Stimulated activated CD4-positive, alpha-beta T cell treated with anti-CD3 and anti-CD28 coated beads, Interleukin-1b, Interleukin-23, amount 100 ng/mL, for 1 hour (primary cell): ENCODE measurements around the gene MCM3AP.
"Not testable (repeated sequence)": the region's sequence is repeated elsewhere in the genome, so short reads cannot be mapped to it uniquely, and the experiment has no call there.

ENCODE experiments used
- DNase-seq, 2 donors: peaks; one replicate each; pipeline ENCODE4 v3.0.0-alpha.2; 2020; ENCODE audit warnings: low read depth in 2 of 2

The MCM3AP gene

DNA sequence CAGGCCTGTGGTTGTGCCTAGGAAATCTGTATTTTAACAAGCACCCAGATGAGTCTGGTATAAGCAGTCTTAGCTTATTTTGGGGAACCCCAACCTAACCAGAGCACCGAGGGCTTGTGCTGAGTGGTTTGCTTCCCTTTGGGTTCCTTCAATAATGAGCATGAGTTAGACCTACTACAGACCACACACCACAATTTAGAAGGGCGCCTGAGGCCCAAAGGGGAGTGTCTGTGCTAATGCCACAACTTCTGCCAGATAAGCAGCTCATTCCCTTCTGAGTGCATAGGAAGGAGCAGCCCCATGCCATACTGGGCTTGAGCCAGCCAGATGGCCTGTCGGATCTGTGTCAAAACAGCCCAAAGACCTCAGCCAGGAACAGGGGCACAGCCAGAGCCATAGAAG lies 41.5 kb downstream of the MCM3AP start:
- DNase-seq, result no peak

GRCh38 chr21:46243325-46243724 lies 42.1 kb downstream of the MCM3AP start:
- no peak for DNase-seq

DNA sequence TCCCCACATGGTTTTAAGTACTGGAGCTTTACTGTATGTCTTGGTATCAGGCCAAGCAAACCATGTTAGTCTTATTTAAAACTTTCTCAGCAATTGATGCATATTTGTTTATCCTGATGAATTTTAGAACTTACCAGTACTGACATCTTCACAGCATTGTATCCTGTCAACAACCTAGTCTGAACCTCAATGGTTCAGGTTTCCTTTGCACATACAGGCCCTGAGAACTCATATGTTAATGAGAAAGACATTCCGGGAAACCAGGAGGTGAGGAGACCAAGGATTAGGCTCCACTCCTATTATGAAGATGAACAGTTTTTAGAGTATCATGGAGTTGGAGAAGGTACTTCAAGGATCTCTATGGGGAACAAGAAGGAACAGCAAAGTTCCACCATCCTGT lies 43.8 kb downstream of the MCM3AP start:
- not testable (repeated sequence) for DNase-seq

GRCh38 chr21:46239817-46240325 lies 45.5 kb downstream of the MCM3AP start:
- DNase-seq, result no peak

DNA sequence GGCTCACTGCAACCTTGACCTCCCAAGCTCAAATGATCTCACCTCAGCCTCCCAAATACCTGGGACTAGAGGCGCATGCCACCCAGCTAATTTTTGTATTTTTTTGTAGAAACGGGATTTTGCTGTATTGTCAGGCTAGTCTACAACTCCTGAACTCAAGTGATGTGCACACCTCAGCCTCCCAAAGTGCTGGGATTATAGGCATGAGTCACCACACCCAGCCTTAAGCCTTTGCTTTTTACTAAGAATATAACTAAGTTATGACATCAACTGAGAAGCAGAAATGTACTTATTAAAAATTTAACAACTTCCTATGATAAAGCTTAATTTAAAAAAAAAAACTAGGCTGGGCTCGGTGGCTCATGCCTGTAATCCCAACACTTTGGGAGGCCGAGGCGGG lies 47.9 kb downstream of the MCM3AP start:
- DNase-seq, result no peak

- DNase-seq, result no peak
Measured at GRCh38 chr21:46234436-46234950, 50.9 kb downstream of the MCM3AP start.

DNA sequence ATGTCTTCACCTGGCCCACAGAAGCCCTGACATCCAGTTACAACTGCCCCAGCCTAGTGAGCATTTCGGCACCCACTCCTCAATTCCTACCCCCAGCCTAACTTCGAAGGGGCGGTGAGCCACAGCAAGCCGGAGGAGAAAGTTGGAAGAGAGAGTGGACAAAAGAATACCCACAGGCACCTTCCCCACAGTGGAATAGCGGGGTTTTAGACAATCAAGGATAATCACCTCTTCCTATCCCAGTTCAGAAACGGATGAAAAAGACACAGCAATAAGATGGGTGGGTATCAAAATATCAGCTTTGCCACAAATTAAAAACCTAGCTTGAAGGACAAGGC lies 55.5 kb downstream of the MCM3AP start:
- DNase-seq, result no peak

GRCh38 chr21:46229133-46229922 lies 56.1 kb downstream of the MCM3AP start:
- DNase-seq, result no peak

DNA sequence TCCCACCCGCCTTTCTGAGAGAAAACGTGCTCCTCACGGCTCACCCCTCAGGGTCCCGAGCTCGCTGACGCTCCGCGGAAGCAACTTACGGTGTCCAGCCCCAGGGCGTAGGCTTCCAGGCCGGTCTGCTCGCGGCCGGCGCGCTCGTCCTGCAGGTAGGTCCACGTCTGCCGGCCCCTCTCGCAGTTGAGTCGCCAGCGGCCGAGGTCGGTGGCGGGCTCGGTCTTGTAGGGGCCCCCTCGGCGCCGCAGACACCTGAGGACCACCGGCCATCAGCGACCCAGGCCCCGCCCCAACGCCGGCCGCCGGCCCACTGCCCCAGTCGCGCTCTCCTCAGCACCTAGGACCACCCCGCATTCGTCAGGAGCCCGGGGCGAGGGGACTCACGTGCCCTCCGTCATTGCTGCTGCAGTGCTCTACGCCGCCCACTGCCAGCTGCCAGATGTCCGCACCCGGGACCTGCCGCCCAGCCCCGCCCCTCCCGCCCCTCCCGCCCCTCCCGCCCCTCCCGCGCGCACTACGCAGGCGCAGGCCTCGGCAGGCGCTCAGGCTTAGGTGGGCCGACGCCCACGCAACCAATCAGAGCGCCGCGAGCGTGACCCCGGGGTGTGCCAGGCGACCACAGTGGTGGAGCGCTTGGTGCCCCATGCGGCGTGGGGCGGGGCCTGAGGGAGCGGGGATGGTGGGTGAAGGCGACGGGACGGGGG lies 56.9 kb downstream of the MCM3AP start, which contains the start of gene LSS:
LSS (minus strand) TSS at position 430 of the 707 bp plus-strand sequence; CDS start at position 401, 29 bp downstream.
- peak; percentile 85 to 98 for DNase-seq

DNA sequence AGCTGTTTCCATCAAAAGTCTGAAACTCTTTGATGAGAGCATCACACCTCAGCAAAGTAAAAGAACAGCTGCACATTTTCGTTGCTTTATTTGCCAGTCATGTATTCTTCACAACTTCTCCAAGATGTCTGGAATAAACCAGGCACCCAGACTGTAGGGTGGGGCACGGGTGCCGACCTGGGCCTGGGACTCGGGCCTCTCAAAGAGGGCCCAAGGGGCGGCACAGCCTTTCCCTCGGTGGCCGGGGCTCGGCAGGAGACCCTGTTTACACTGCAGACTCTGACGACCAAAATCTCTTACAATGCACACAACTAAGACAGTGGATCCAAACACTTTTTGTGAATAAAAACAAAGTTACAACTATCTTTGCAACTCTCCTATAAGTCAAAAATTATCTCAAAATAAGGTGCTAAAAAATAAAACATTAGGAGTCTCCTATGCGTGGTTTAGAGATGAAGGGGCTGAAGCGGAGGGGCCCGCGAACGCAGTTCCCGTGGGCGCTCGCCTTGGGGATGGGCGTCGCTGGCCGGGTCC lies 57.5 kb downstream of the MCM3AP start:
- no peak for DNase-seq

DNA sequence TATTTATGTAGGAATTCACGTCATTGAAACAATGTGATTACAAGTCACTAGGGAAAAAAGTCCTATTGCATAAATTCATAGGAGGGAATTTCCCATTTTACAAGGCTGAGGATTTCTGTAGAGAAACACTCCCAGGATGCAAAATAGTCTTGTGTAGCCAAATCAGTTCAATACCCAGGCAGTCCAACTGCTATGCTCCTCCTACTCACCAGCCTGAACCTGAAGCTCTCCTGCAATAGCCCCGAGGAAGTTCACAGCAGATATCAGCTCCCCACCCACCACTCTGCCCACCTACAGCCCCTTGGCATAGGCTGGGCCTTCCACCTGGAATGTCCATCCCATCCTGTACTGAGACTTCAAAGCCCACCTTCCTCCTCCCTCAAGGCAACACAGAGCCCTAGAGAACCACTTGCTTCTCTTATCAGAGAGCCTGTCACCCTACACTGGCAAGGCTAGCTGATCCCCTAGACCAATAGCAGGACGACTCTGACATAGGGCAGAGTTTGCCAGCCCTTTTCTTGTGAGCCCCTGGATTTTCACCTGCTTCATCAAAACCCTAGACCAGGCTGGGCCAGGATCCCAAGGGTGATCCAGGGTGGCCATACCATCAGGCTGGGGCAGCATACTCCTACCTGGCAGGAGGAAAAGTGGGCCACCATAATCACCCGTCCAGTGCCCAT lies 58.4 kb downstream of the MCM3AP start:
- no peak for DNase-seq

DNA sequence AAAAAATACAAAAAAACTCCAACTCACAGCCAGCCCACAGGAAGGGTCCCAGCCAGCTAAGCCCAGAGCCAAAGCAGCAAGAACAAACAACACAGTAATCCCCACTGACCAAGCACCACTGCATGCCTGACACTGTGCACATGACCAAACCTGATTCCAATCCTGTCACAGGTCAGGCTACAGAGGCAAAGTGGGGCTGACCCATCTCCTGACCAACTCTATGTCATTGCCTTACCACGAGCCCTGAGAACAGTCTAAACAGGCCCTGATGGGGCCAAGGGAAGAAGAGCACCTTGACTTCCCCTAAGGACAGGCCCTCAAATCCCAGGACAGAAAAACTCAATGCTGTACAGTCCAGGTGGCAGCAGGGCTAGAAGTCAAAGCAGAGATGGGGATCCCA lies 59.3 kb downstream of the MCM3AP start:
- DNase-seq, result no peak

DNA sequence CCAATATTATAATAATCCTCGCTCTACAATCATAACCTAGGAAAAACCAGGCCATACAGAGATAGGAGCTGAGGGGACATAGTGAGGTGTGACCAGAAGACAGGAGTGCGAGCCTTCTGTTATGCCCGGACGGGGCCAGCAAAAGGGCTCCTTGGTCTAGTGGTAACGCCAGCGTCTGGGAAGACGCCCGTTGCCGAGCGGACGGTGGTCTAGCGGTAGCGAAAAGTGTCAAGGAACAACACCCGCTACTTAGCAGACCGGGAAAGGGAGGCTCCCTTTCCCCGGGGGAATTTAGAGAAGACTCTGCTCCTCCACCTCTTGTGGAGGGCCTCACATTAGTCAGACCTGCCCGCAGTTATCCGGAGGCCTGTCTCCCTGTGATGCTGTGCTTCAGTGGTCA lies 61.8 kb downstream of the MCM3AP start:
- not testable (repeated sequence) for DNase-seq

GRCh38 chr21:46223217-46223616 lies 62.2 kb downstream of the MCM3AP start:
- DNase-seq, result no peak

GRCh38 chr21:46222436-46223116 lies 62.8 kb downstream of the MCM3AP start:
- no peak for DNase-seq

DNA sequence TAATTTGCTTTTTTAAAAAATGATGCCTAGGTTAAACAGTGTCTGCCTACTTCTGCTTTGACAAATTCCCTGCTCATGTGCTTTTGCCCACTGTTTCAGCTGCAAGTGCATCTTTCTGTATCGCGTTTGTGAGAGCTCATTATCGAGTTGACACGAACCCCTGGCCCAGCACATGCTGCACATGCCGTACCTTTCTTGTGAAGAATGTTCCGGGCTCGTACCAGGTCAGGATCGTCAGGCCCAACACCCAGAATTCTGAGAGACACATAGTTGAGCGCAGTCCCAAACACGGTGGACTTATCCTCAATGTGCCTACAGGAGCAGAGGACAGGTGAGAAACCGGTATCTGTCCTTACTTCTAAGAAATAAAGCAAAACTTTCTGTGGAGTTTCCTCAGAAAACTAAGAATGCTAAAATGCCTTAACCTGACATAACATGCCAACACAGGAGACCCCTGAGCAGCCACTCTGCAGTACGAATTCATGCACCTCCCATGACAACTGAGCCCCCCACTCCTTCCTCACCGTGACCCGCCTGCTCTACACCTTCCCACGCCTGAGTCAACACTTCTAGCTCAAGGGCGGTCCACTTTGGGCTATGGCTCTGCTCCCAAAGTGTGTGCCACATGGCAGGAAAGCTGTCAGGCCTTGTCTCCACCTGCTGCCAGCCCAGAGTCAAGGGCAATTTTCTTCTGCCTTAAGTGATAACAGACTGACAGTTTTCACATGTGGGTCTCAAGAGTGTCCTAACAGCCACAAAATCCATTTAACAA lies 63.6 kb downstream of the MCM3AP start:
- no peak for DNase-seq

DNA sequence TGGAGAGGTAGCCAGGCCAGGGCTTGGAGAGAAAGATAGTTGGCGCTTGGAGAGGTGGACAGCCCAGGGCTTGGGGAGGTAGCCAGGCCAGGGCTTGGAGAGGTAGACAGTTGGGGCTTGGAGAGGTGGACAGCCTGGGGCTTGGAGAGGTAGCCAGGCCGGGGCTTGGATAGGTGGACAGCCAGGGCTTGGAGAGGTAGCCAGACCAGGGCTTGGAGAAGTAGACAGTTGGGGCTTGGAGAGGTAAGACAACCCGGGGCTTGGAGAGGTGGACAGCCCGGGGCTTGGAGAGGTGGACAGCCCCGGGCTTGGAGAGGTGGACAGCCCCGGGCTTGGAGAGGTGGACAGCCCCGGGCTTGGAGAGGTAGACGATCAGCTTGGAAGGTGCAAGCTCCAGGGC lies 64.6 kb downstream of the MCM3AP start:
- DNase-seq, result no peak

- DNase-seq, result no peak
Measured at GRCh38 chr21:46220275-46220810, 65.1 kb downstream of the MCM3AP start.

GRCh38 chr21:46219591-46220239 lies 65.7 kb downstream of the MCM3AP start:
- DNase-seq, result no peak
